GM18861 (cell line): ENCODE data around the gene USP37.

Experiments used
- ATAC-seq: cut with Tn5 transposase; IDR thresholded peaks from one replicate; pipeline ENCODE4 v1.9.1; 2021; ENCODE audit not compliant: unreplicated experiment

Gene USP37, protein sequence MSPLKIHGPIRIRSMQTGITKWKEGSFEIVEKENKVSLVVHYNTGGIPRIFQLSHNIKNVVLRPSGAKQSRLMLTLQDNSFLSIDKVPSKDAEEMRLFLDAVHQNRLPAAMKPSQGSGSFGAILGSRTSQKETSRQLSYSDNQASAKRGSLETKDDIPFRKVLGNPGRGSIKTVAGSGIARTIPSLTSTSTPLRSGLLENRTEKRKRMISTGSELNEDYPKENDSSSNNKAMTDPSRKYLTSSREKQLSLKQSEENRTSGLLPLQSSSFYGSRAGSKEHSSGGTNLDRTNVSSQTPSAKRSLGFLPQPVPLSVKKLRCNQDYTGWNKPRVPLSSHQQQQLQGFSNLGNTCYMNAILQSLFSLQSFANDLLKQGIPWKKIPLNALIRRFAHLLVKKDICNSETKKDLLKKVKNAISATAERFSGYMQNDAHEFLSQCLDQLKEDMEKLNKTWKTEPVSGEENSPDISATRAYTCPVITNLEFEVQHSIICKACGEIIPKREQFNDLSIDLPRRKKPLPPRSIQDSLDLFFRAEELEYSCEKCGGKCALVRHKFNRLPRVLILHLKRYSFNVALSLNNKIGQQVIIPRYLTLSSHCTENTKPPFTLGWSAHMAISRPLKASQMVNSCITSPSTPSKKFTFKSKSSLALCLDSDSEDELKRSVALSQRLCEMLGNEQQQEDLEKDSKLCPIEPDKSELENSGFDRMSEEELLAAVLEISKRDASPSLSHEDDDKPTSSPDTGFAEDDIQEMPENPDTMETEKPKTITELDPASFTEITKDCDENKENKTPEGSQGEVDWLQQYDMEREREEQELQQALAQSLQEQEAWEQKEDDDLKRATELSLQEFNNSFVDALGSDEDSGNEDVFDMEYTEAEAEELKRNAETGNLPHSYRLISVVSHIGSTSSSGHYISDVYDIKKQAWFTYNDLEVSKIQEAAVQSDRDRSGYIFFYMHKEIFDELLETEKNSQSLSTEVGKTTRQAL

DNA sequence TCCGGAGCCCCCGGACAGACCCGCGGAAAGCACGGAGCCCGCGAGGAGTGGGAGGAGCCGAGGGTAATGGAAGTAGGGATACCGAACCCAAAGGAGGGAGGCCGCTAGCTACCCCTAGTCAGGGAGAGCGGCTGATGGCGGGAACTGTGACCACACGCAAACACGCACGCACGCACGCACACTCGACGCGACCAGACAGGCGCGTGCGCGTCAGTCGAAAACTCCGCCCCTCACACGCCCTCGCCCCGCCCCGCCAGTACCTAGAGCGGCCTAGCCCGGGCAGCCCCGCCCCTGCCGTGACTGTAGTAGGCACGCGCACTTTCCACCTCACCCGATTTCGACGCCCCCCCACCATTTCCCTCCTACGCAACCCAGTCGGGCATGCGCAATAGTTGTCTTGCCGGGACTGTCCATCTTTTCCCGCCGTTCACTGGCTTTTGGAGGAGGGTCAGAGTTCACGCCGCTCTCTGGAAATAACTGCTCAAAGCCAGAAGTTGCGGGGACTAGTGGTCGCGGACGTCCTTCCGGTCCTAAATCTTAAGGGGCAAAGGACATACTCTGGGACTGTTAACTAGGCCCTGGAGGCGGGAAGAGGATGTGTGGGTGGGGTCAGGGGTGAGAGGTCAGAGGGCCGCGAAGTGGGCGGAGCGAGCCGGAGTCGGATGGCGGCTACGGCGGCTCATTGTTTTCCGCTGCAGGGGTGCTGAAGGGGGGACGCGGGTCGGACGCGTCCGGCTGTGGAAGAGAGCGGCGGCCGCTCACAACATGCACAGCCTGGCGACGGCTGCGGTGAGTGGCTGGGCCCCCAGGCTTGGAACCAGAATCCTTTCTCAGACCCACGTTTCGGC is at the start of gene USP37, which contains the start of gene CNOT9:
Gene USP37, minus strand, starts transcription at position 162 of the 848 bp plus-strand sequence. CDS start 9,698 bp downstream, outside the sequence.
Gene CNOT9, plus strand, starts transcription at position 650 of the 848 bp plus-strand sequence. Its CDS starts 116 bp downstream, at position 766.
- peak; percentile 51 for ATAC-seq

DNA sequence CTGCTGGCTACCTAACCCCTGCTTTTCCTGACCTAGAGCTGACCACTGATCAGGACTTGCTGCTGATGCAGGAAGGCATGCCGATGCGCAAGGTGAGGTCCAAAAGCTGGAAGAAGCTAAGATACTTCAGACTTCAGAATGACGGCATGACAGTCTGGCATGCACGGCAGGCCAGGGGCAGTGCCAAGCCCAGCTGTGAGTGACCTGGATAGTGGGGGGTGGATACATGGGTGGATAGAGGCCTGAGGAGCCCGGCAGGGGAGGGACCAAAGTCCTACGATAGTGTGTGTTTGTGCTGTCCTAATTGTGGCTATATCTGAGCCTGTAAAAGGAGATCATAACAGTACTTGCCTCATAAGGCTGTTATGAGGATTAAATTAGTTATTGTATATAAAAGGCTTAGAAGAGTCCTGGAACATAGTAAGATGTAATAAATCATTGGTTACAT is 47.7 kb upstream of the USP37 start:
- no peak for ATAC-seq

DNA sequence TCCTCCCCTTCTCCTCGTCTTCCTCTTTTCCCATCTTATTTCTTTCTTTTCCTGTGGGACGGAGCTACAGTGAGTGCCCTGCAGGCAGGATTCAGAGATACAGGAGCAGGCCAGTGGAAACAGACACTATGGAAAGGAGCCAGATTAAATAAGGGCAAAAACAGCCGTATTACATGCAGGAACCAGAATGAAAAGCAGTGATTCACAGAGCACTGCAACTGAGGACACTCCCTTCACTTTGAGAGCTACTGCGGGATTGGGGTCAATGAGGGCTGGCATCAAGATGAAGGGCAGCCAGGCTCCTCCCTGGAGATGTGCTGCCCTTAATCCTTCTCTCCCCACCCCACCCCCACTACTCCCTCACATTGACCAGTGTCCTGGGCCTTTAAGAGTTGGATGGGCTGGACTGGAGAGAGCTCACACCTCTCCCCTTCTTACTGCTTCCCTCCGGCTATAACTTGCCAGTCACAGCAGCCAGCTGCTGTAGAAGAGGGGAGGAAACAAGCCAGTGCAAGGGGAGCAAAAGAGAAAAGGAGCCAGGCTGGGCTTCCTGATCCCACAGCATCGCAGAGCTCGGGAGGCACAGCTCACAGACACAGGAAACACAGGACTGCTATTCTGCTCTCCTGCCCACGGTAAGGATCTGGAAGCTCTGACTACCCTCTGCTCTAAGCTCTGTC is 39.4 kb upstream of the USP37 start, which contains the start of gene PLCD4:
Gene PLCD4, plus strand, starts transcription at position 464 of the 680 bp plus-strand sequence. CDS start 7,841 bp downstream, outside the sequence.
- ATAC-seq: no peak

DNA sequence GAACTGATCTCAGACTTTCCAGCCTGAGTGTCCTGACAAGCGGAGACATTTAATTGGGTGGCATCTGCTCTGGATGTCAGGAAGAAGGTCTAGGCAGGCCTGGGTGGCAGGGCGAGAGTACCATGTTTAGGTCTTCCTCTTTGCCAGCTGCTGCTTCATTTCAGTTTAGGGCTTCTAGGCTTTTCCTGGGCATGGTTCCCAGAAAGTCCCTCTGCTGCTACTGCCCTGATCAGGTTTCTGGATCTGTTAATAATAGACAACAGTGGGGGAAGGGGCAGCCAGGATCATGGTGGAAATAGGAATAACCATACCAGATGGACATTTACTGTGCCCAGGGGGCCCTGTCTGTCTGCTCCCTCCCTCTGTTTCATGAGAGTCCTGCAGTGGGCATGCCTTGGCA is 37.3 kb upstream of the USP37 start:
- ATAC-seq: no peak

DNA sequence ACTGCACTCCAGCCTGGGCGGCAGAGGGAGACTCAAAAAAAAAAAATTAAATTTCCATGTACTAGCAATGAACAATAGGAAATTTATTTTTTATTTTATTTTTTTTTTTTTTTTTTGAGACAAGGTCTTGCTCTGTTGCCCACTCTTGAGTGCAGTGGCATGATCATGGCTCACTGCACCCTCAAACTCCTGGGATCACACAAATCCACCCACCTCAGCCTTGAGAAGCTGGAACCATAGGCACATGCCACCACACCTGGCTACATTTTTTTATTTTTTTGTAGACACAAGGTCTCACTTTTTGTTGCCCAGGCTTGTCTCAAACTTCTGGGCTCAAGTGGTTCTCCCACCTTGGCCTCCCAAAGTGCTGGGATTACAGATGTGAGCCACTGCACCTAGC is 17.4 kb upstream of the USP37 start:
- no peak for ATAC-seq

DNA sequence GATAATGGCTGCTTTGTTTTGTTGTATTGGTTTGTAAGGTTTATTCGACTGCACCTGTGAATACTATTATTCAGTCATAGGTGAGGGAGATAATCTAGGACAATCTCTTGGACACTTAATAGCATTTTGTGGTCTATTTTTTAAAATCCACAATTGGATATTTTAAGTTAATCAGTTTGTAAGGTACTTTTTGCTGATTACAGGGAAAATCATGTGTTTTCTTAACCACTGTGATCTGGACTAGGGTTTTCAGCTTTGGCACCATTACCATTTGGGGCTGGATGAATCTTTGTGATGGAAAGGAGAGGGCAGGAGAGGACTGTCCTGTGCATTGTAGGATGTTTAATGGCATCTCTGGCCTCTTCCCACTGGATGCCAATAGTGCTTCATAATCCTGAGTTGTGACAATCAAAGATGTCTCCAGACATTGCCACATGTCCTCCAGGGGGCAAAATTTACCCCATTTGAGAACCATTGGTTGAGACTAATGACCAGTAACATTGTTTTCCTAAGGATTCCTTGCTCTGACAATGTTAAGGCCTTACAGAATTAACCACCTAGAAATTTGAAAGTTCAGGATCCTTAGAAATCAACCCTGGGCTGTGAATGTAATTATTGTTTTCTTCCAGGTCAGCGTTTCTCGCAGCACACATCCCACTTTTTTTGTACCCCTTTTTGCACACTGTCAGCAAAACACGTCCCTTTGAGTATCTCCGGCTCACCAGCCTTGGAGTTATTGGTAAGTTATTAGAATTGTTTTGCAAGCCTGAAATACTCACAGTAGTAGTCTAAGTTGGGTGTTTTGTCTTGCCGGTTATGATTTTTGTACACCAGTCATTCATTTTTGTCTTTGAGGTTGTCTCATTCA is 16.1 kb upstream of the USP37 start:
- ATAC-seq: no peak

DNA sequence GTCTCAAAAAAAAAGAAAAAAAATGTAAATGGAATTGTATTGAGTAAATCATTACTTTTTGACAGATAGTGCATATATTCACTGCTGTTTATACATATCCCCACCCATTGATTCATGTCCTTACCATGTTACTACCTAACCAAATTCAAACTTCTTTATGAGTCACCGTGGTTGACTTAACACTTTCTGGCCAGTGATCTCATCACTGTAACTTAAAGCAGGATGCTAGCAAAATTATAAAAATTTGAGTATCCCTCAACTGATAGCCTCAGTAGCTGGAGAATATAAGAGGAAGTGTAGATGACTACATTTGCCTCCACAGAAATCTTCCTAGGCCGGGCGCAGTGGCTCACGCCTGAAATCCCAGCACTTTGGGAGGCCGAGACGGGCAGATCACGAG is 13.9 kb upstream of the USP37 start:
- peak; percentile 77 for ATAC-seq

DNA sequence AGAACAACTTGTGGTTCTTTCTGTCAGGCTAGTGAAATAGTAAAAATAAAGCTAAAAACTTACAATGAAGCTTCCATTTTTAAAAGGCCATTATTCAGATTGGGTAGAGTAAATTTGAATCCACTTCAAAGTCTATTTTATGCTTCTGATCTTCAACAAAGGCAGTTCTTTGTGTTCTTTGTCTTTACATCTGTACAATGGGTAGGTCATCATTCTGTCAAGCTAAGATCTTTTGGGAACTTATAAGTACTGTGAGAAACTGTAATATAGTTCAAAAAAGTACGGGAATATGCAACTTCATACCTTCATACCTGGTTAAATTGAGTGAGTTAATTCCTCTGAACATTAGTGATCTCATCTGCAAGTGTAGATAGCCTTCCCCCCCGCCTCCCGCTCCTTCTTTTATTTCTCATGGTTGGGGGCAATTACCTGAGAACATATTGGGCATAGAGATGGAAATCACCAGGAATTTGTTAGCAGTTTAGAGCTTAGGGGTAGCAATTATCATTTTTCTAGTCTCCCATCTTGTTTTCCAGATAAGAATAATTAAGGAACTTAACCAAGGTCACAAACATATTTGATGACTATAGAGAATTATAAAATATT is 10.2 kb upstream of the USP37 start:
- no peak for ATAC-seq

DNA sequence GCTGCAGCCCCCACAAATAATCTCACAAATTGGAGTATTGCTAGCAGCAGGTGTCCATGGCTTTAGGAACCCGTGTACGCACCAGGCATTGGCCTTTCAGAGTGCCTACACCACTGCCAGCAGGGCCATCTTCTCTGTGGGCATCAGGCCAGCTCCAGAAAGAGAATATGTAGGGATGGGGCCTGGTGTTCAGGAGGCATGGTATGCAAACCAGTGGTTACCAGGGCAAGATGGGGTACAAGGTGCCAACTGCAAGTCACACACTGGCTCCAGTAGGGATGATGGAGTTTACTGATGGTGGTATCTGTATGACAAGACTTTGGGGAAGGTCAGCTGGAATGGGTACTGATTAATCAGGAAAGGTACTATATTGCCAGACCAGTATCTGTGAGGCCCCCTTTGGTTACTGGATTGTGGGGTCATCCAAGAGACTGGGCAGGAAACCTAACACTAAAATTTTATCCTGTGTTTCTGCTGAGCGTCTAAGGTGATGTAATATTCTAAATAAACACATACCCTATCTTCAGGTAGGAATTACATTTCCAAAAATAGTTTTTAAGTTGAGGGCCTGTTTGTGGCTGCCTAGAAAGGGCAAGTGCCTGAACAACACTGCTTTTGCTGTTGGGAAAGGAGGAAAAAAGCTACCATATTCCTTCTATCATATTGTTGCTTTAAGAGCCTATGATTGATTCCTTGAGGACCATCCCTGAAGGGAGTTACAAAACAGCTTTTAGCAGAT is 9.5 kb upstream of the USP37 start:
- ATAC-seq: no peak

DNA sequence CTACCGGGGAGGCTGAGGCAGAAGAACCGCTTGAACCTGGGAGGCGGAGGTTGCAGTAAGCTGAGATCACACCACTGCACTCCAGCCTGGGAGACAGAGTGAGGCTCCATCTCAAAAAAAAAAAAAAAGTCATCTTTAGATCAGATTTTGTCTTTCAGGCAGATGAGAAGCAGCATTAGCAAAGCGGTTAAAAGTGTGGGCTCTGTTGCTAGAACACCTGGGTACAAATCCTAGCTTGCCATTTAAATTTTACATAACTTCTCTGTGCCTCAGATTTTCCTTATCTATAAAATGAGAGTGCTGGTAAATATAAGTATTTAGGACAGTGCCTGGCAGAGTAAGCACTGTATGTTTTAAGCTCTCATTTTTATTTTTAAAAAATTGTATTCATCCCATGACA is 8.7 kb upstream of the USP37 start:
- ATAC-seq: no peak

DNA sequence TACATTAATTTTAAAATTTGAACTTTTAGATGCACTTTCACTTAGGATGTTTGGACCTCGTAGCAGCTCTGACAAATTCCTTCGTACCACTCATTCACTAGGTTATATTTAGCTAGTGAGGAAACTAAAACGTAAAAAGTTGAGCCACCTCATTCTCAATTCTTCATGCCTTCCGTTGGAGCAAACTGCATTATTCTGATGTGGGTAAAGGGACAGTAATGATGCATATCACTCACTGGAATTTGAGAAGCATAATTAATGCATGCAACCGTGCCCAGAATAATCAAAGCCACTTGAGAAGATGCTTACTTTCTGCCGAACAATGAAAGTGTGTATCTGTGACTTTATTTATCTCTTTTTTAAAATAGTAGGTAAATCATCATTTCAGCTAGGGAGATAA is 2.7 kb upstream of the USP37 start:
- ATAC-seq: no peak

DNA sequence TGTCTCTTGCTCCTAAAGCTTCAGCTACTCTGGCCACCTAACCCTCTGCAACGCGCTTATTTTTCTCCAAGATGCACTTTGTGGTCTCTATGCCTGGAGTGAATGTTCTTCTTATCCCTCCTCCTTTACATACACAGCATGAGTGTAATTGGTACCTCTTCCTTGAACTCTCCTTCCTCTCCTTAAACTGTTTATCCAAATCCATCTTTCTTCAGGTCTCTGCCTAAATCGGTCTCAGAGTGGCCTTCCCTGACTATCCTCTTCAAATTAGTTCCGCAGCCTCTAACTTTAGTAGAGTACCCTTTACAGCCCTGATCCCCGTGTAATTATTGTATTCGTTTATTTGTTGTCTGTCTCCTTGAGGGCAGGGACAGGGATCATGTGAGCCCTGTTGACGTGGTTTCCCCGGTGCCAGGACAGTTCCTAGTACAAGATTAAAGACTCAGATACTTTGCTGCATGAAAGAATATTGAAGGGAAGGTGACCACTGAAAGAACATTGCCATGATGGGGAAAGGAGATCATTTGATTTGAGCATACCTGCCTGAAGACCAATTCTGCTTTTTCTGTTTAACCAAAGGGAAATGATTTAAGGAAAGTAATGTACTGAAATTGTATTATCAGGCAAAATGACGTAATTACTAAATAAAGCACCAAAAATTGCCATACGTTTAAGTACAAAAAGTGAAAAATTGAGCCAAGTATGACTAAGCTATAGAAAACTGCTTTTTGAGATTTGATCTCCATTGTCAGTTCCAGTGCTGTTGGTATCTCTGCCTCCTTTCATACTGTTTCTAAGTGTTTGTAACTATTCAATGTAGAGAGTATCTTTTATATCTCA is 1.7 kb upstream of the USP37 start:
- no peak for ATAC-seq

DNA sequence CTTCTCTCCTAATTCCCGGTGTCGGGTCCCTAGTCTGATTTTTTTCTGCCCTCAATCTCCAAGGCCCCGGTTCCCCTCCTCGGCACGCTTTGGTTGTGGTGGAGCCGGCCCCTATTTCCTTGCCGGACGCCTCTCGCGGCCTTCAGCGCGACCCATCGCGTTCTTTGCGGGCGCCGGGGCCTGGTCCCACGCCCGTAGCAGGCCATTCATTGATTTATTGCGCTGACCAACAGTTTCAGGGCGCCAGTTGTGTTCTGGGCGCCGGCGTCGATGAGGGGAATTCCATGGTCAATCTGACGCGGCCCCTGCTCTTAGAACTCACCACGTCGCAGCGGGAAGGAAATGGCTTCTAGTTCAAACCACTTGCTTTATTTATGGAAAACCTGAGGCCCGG is 884 bp upstream of the USP37 start:
- ATAC-seq: peak; percentile 24

DNA sequence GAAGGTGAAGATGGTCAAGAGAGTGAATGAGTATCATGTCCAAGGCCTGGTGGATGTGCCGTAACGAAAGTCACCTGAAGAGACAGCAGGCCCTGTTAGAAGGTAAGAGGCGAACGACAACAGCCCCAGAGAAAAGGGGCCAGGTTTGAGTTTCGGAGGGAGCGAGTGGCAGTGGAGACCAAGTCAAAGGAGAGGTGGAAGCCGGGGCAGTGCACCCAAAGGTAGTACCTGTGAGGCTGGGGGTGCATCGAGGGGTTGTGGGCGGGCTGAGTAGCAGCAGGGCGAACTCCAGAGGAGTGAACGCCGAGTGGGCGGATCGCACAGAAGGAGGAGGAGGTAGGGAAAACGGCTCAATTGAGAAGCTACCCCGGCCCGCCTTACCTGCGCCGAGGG is 358 bp downstream of the USP37 start:
- ATAC-seq: peak; percentile 27

DNA sequence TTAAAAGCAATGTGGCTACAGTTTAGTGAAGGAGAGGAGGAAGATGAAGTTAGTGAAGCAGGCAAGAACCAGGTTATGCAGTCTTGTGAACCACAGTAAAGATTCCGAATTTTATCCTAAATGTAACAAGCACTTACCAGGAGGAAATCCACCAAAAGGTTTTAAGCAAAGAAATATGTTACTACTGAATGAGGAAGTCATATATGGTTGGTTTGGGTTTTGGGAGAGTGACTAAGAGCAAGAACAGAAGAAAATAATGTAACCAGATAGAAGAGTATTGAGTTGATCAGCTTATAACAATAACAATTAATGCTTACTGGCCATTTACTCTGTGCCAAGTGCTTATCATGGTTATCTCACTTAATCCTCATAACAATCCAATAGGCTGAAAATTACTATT is 1.9 kb downstream of the USP37 start:
- no peak for ATAC-seq

DNA sequence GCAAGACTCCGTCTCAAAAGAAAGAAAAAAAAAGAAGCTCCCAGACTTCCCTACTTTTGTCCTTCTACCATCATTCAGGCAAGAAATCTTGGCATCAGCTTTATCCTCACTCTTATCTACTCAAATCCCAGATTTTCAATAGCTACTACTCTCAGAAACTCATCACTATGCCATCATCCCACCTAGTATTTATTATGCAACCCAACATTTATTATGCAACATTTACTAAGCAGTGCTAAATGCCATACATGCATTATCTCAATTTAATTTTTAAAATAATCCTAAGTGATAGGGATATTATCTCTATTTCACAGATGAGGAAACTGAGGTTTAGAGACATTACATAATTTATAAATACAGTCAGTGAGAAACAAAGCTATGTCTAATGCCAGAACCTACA is 4.1 kb downstream of the USP37 start:
- no peak for ATAC-seq

DNA sequence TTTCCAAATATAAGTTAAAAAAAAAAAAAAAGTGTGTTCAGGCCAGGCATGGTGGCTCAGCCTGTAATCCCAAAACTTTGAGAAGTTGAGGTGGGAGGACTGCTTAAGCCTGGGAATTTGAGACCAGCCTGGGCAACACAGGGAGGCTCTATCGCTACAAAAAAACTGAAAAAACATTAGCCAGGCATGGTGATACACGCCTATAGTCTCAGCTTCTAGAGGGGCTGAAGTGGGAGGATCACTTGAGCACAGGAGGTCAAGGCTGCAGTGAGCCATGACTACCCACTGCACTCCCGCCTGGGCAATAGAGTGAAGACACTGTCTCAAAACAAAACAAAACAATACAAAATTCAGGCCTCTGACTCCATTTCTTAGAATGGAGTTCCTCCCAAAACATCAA is 9.2 kb downstream of the USP37 start:
- no peak for ATAC-seq
